Activated T-cell treated with anti-CD3 and anti-CD28 coated beads, Interleukin-2, amount 50 U/mL, for 24 hours (primary cell): ENCODE data around the gene INPP5F.
A peak's percentile ranks its signal among the peaks of the same experiment; 100 is the strongest.

ENCODE experiments used
- DNase-seq: peaks from one replicate; pipeline ENCODE4 v3.0.0-alpha.2; 2020
- H3K27ac Mint-ChIP-seq: 2 replicates; pipeline ENCODE4 v1.8.0; 2020; ENCODE audit warnings: mild to moderate bottlenecking, mixed read lengths
- H3K27me3 Mint-ChIP-seq: 2 replicates; pipeline ENCODE4 v1.8.0; 2020; ENCODE audit warnings: mixed read lengths
- H3K36me3 Mint-ChIP-seq: 2 replicates; pipeline ENCODE4 v1.8.0; 2020; ENCODE audit warnings: low read depth, mixed read lengths
- H3K4me1 Mint-ChIP-seq: 2 replicates; pipeline ENCODE4 v1.8.0; 2020; ENCODE audit warnings: low read depth, mixed read lengths
- H3K4me3 Mint-ChIP-seq: 2 replicates; pipeline ENCODE4 v1.8.0; 2020; ENCODE audit warnings: mild to moderate bottlenecking, moderate library complexity, mixed read lengths
- H3K9me3 Mint-ChIP-seq: 2 replicates; pipeline ENCODE4 v1.8.0; 2020; ENCODE audit warnings: mixed read lengths

Gene INPP5F

GRCh38 chr10:119826771-119827170 lies 100.9 kb downstream of the INPP5F start:
- Mint-ChIP-seq H3K4me1 (no peaks in the 10 kb centered on the region), H3K36me3 (peaks cover 92% of the 10 kb centered on the region), H3K27ac (peak overlapping the region; percentile 42), H3K9me3 (no peaks in the 10 kb centered on the region), H3K27me3 (no peaks in the 10 kb centered on the region), H3K4me3 (no peak overlapping the region)
- DNase-seq: no peak

- no peak for DNase-seq
- Mint-ChIP-seq H3K36me3 (peaks cover 96% of the 10 kb centered on the region), H3K27ac (peak overlapping the region; percentile 42), H3K9me3 (no peaks in the 10 kb centered on the region), H3K4me1 (no peaks in the 10 kb centered on the region), H3K4me3 (no peak overlapping the region), H3K27me3 (no peaks in the 10 kb centered on the region)
These were observed 101.6 kb downstream of the INPP5F start for GRCh38 chr10:119827430-119827829.

- no peaks in the 10 kb centered on the region for H3K27me3 Mint-ChIP-seq
- H3K4me3 Mint-ChIP-seq: no peak overlapping the region
- peak overlapping the region; percentile 45 for H3K27ac Mint-ChIP-seq
- H3K4me1 Mint-ChIP-seq: peaks cover 16% of the 10 kb centered on the region
- H3K9me3 Mint-ChIP-seq: peaks cover 6% of the 10 kb centered on the region
- peaks cover 96% of the 10 kb centered on the region for H3K36me3 Mint-ChIP-seq
- no peak for DNase-seq
These were observed 103.6 kb downstream of the INPP5F start for GRCh38 chr10:119829429-119829828.

- H3K4me3 Mint-ChIP-seq: no peak overlapping the region
- peaks cover 28% of the 10 kb centered on the region for H3K4me1 Mint-ChIP-seq
- peaks cover 8% of the 10 kb centered on the region for H3K9me3 Mint-ChIP-seq
- no peaks in the 10 kb centered on the region for H3K27me3 Mint-ChIP-seq
- H3K27ac Mint-ChIP-seq: peak overlapping the region; percentile 34
- no peak for DNase-seq
- peaks cover 96% of the 10 kb centered on the region for H3K36me3 Mint-ChIP-seq
These were observed 105.0 kb downstream of the INPP5F start for GRCh38 chr10:119830851-119831250.

- Mint-ChIP-seq H3K4me1 (peaks cover 33% of the 10 kb centered on the region), H3K27ac (no peak overlapping the region), H3K36me3 (peaks cover 97% of the 10 kb centered on the region), H3K27me3 (no peaks in the 10 kb centered on the region), H3K9me3 (peaks cover 8% of the 10 kb centered on the region), H3K4me3 (no peak overlapping the region)
- no peak for DNase-seq
These were observed 105.8 kb downstream of the INPP5F start for GRCh38 chr10:119831656-119832055.

GRCh38 chr10:119832951-119833350 lies 107.1 kb downstream of the INPP5F start:
- Mint-ChIP-seq H3K9me3 (peaks cover 8% of the 10 kb centered on the region), H3K27ac (peak overlapping the region; percentile 80), H3K36me3 (peaks cover 97% of the 10 kb centered on the region), H3K4me3 (no peak overlapping the region), H3K4me1 (peaks cover 45% of the 10 kb centered on the region), H3K27me3 (no peaks in the 10 kb centered on the region)
- no peak for DNase-seq

GRCh38 chr10:119834188-119834587 lies 108.3 kb downstream of the INPP5F start:
- Mint-ChIP-seq H3K9me3 (peaks cover 8% of the 10 kb centered on the region), H3K36me3 (peaks cover 96% of the 10 kb centered on the region), H3K27ac (peak overlapping the region; percentile 80), H3K4me1 (peaks cover 46% of the 10 kb centered on the region), H3K4me3 (peak overlapping the region; percentile 3), H3K27me3 (no peaks in the 10 kb centered on the region)
- DNase-seq: no peak

- Mint-ChIP-seq H3K4me1 (peaks cover 6% of the 10 kb centered on the region), H3K36me3 (peaks cover 99% of the 10 kb centered on the region), H3K27ac (no peak overlapping the region), H3K27me3 (no peaks in the 10 kb centered on the region), H3K9me3 (no peaks in the 10 kb centered on the region), H3K4me3 (no peak overlapping the region)
- no peak for DNase-seq
These were observed 119.8 kb downstream of the INPP5F start for GRCh38 chr10:119845656-119846055.

- Mint-ChIP-seq H3K27me3 (no peaks in the 10 kb centered on the region), H3K27ac (peak overlapping the region; percentile 39), H3K9me3 (no peaks in the 10 kb centered on the region), H3K4me1 (peaks cover 1% of the 10 kb centered on the region), H3K4me3 (no peak overlapping the region), H3K36me3 (peaks cover 93% of the 10 kb centered on the region)
- no peak for DNase-seq
These were observed 123.4 kb downstream of the INPP5F start for GRCh38 chr10:119849031-119849789.

- DNase-seq: no peak
- peaks cover 1% of the 10 kb centered on the region for H3K4me1 Mint-ChIP-seq
- peak overlapping the region; percentile 27 for H3K27ac Mint-ChIP-seq
- no peaks in the 10 kb centered on the region for H3K27me3 Mint-ChIP-seq
- H3K4me3 Mint-ChIP-seq: no peak overlapping the region
- H3K9me3 Mint-ChIP-seq: no peaks in the 10 kb centered on the region
- peaks cover 87% of the 10 kb centered on the region for H3K36me3 Mint-ChIP-seq
These were observed 124.1 kb downstream of the INPP5F start for GRCh38 chr10:119849944-119850343.

GRCh38 chr10:119852277-119852676 lies 126.4 kb downstream of the INPP5F start:
- Mint-ChIP-seq H3K27me3 (no peaks in the 10 kb centered on the region), H3K27ac (no peak overlapping the region), H3K4me3 (no peak overlapping the region), H3K9me3 (no peaks in the 10 kb centered on the region), H3K4me1 (no peaks in the 10 kb centered on the region), H3K36me3 (peaks cover 87% of the 10 kb centered on the region)
- DNase-seq: no peak

GRCh38 chr10:119852822-119853221 lies 127.0 kb downstream of the INPP5F start:
- H3K27ac Mint-ChIP-seq: peak overlapping the region; percentile 55
- no peak for DNase-seq
- H3K9me3 Mint-ChIP-seq: no peaks in the 10 kb centered on the region
- peaks cover 87% of the 10 kb centered on the region for H3K36me3 Mint-ChIP-seq
- no peaks in the 10 kb centered on the region for H3K27me3 Mint-ChIP-seq
- no peak overlapping the region for H3K4me3 Mint-ChIP-seq
- H3K4me1 Mint-ChIP-seq: no peaks in the 10 kb centered on the region

GRCh38 chr10:119853574-119853973 lies 127.7 kb downstream of the INPP5F start:
- DNase-seq: no peak
- Mint-ChIP-seq H3K9me3 (no peaks in the 10 kb centered on the region), H3K27me3 (no peaks in the 10 kb centered on the region), H3K4me3 (no peak overlapping the region), H3K36me3 (peaks cover 87% of the 10 kb centered on the region), H3K27ac (no peak overlapping the region), H3K4me1 (no peaks in the 10 kb centered on the region)

GRCh38 chr10:119858063-119858462 lies 132.2 kb downstream of the INPP5F start:
- Mint-ChIP-seq H3K27me3 (no peaks in the 10 kb centered on the region), H3K4me3 (no peak overlapping the region), H3K9me3 (no peaks in the 10 kb centered on the region), H3K27ac (no peak overlapping the region), H3K4me1 (peaks cover 39% of the 10 kb centered on the region), H3K36me3 (peaks cover 66% of the 10 kb centered on the region)
- DNase-seq: no peak

GRCh38 chr10:119859420-119860258 lies 133.8 kb downstream of the INPP5F start:
- Mint-ChIP-seq H3K4me1 (peaks cover 49% of the 10 kb centered on the region), H3K9me3 (no peaks in the 10 kb centered on the region), H3K27ac (peak overlapping the region; percentile 66), H3K4me3 (no peak overlapping the region), H3K27me3 (no peaks in the 10 kb centered on the region), H3K36me3 (peaks cover 65% of the 10 kb centered on the region)
- DNase-seq: no peak
